Adrenal gland (tissue), 5 donors: ENCODE data around the gene PAEP.

Source experiments
- POLR2A ChIP-seq, 2 donors: fragments of 450-650 bp; IDR thresholded peaks; one replicate each; pipeline ENCODE4 v1.6.1; 2017; ENCODE audit warnings: antibody characterized with exemption in 2 of 2, mild to moderate bottlenecking in 2 of 2, moderate library complexity in 1 of 2
- TF ChIP-seq, protein P1 (sequence below), 6 experiments: fragments of 450-650 bp in 4 of 6; fragments of 200-600 bp in 2 of 6; sonication (generic) in 1 of 6; IDR thresholded peaks; 1 replicate in 5 of 6; 2 replicates in 1 of 6; pipeline versions ENCODE4 v1.5.1 to v1.8.0; 2016 to 2021; ENCODE audit warnings: antibody characterized with exemption in 6 of 6, mild to moderate bottlenecking in 2 of 6, moderate library complexity in 1 of 6
- donor health status: DM: no; HTN: no; CAD: no.

DNA sequence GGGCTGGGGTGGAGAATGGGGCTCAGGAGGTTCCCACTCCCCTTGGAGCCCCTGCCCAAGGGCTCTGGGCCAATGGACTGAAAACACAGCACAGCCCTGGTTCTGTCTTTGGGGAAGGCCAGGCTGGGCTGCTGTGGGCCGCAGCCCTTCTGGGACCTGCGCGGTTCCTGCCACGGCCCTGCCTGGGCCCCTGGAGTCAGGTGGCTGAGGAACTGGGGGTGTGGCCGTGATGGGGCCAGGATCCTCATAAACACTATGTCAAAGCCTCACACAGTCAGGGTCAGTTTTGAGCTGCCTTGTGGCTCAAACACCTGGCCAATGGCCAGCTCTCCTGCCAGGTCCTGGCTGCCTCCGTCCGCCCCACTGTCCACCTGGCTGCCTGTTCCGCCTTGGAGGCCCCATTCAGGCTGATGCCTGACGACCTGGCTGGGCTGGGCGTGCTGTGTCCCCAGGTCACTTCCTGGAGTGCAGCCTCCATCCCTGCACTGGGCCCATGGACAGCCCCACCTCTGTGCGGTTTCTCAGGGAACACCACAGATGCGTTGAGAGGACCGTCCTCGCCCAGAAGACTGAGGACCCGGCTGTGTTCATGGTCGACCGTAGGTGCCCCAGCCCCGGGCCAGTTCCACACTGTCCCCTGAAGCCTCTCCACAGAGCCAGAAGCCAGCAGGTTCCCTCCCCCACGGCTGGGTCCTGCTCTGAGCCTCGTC, 27.5 kb downstream of the PAEP start:
- TF ChIP-seq, protein P1, sequence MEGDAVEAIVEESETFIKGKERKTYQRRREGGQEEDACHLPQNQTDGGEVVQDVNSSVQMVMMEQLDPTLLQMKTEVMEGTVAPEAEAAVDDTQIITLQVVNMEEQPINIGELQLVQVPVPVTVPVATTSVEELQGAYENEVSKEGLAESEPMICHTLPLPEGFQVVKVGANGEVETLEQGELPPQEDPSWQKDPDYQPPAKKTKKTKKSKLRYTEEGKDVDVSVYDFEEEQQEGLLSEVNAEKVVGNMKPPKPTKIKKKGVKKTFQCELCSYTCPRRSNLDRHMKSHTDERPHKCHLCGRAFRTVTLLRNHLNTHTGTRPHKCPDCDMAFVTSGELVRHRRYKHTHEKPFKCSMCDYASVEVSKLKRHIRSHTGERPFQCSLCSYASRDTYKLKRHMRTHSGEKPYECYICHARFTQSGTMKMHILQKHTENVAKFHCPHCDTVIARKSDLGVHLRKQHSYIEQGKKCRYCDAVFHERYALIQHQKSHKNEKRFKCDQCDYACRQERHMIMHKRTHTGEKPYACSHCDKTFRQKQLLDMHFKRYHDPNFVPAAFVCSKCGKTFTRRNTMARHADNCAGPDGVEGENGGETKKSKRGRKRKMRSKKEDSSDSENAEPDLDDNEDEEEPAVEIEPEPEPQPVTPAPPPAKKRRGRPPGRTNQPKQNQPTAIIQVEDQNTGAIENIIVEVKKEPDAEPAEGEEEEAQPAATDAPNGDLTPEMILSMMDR (IDR thresholded peaks at IDR 0.05): no peak
- TF ChIP-seq POLR2A (IDR thresholded peaks at IDR 0.05): no peak
